Activated T-cell treated with anti-CD3 and anti-CD28 coated beads, Interleukin-2, amount 50 U/mL, for 72 hours (primary cell): Measurements from ENCODE around the gene TOB1. TPM values are rescaled to one million over a fixed set of nuclear protein-coding genes. Genes with fewer than 3 reads are reported as not detected.
"Not testable (repeated sequence)": the region's sequence is repeated elsewhere in the genome, so short reads cannot be mapped to it uniquely, and the experiment has no call there.

ENCODE experiments used
- ATAC-seq, 2 donors: fragments of 150-1000 bp; cut with Tn5 transposase; replicated peaks in 1 of 2; 2 replicates each; pipeline ENCODE4 v1.10.0; 2021; ENCODE audit warnings: moderate library complexity in 2 of 2, mild to moderate bottlenecking in 1 of 2
- DNase-seq, 2 donors: peaks; one replicate each; pipeline ENCODE4 v3.0.0; 2021 to 2022; ENCODE audit warnings: mixed read lengths in 1 of 2
- H3K27ac Mint-ChIP-seq: one replicate; pipeline ENCODE4 v1.8.0; 2022; ENCODE audit warnings: mild to moderate bottlenecking, moderate library complexity, mixed read lengths
- H3K27me3 Mint-ChIP-seq: one replicate; pipeline ENCODE4 v1.8.0; 2022; ENCODE audit warnings: low read depth, mixed read lengths
- H3K36me3 Mint-ChIP-seq, 2 donors: one replicate each; pipeline ENCODE4 v1.8.0; 2022; ENCODE audit warnings: mixed read lengths in 2 of 2, mild to moderate bottlenecking in 1 of 2; ENCODE audit not compliant: insufficient read depth in 2 of 2
- H3K4me1 Mint-ChIP-seq: one replicate; pipeline ENCODE4 v1.8.0; 2022; ENCODE audit warnings: low read depth, mixed read lengths
- H3K4me3 Mint-ChIP-seq, 2 donors: one replicate each; pipeline ENCODE4 v1.8.0; 2022; ENCODE audit warnings: mild to moderate bottlenecking in 2 of 2, mixed read lengths in 2 of 2, moderate library complexity in 2 of 2
- H3K9me3 Mint-ChIP-seq, 2 donors: one replicate each; pipeline ENCODE4 v1.8.0; 2022; ENCODE audit warnings: mixed read lengths in 2 of 2
- total RNA-seq, 2 donors: library from RNA; stranded (reverse); gene quantifications; one replicate each; pipeline ENCODE4 v1.2.3, GENCODE V29; 2022

The TOB1 gene
- total RNA-seq, 2 donors from 2014 or later, result 57.3 to 68.9 TPM

DNA sequence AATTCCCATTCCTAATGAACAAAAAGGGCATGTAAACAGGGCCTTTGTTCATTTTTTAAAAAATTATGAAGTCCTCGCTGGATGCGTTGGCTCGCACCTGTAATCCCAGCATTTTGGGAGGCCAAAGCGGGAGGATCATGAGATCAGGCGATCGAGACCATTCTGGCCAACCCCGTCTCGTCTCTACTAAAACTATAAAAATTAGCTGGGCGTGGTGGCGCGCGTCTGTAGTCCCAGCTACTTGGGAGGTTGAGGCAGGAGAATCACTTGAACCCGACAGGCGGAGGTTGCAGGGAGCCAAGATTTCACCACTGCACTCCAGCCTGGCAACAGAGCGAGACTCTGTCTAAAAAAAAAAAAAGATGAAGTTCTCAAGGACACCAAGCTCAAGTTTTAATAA is 6.4 kb downstream of the TOB1 start:
- H3K27ac Mint-ChIP-seq, H3K4me3 Mint-ChIP-seq, DNase-seq, ATAC-seq, H3K9me3 Mint-ChIP-seq, H3K27me3 Mint-ChIP-seq: not testable (repeated sequence)
- peaks cover 33% of the 10 kb centered on the region for H3K4me1 Mint-ChIP-seq
- H3K36me3 Mint-ChIP-seq, result peaks cover 7 to 16% of the 10 kb centered on the region in 2 donors

DNA sequence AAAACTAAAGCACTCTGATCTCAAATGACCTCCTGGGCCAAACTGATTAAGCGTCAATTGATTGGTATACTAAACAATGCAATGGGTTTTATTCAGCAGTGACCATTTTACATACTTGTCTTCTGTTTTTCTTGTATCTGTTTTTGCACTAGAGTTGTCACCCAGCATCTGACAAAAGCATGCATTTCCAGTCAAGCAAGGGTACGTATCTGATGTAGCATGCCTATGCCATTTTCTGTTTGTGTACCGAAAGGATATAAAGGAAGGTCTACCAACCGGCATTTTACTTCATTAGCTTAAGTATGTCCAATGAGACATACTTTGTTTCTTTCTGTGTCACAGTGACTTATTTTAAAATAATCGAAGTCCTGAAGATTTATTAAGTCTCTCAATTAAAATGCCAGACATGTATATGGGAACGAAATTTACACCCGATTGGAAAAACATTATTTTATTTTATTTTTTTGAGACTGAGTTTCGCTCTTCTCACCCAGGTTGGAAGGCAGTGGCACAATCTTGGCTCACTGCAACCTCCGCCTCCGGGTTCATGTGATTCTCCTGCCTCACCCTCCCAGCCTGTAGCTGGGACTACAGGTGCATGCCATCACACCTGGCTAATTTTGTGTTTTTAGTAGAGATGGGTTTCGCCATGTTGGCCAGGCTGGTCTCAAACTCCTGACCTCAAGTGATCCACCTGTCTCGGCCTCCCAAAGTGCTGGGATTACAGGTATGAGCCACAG is 7.5 kb downstream of the TOB1 start:
- Mint-ChIP-seq H3K9me3 (no peaks in the 10 kb centered on the region), H3K27me3 (no peaks in the 10 kb centered on the region), H3K36me3 (peaks cover 7 to 16% of the 10 kb centered on the region in 2 donors), H3K4me1 (peaks cover 22% of the 10 kb centered on the region), H3K4me3 (no peak overlapping the region), H3K27ac (no peak overlapping the region)
- ATAC-seq (no peak), DNase-seq (no peak)

DNA sequence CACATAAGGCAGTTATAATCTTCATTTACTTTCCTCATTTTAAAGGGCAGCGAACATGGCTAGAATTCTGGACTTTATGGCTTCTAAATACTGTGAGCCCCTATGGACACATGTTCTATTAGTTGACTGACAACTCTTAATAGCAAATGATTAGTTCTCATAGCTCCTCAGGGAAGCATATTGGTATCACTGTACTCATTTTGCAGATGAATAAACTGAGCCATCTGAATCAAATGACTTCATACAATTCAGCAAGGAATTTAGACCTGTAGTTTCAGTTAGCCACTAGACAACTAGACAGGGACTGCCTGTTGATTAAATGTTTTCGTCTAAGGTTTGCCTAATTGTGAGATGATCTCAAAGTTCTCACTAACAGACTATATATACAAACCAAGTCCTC is 9.7 kb downstream of the TOB1 start:
- ATAC-seq (no peak), DNase-seq (no peak)
- H3K27ac Mint-ChIP-seq, result no peak overlapping the region
- H3K27me3 Mint-ChIP-seq, result no peaks in the 10 kb centered on the region
- no peak overlapping the region for H3K4me3 Mint-ChIP-seq
- H3K9me3 Mint-ChIP-seq, result no peaks in the 10 kb centered on the region
- H3K36me3 Mint-ChIP-seq, result peaks cover 0 to 1% of the 10 kb centered on the region in 2 donors
- H3K4me1 Mint-ChIP-seq, result peaks cover 18% of the 10 kb centered on the region

DNA sequence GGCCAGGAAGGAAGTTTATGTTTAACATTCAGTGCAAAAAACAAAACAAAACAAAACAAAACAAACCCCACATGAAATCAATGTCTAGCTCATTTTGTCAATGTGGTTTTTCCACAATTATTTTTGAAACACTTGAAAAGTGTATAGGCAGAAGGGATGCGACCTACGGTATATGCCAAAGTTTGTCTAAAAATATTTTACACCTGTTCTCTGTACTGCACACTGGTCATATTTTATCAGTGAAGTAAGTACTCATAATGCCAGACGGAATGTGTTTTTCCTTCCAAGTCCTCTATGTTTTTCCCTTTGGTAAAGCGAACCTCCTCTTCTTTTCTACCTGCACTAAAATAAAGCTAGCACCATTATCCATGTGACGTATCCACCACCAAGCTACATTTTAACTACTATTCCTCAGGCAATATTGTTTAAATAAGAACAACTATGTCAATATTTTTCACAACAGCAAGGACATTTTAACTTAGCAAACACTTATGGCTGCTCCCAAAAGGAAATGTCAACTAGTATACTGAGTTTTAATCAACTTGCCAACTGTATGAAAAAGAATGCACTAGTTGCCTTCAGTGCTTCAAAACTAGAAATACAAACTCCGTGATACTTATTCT is 10.3 kb downstream of the TOB1 start:
- H3K27me3 Mint-ChIP-seq, result no peaks in the 10 kb centered on the region
- no peak overlapping the region for H3K27ac Mint-ChIP-seq
- no peaks in the 10 kb centered on the region for H3K36me3 Mint-ChIP-seq
- no peak for DNase-seq
- no peaks in the 10 kb centered on the region for H3K9me3 Mint-ChIP-seq
- no peak overlapping the region for H3K4me3 Mint-ChIP-seq
- peaks cover 16% of the 10 kb centered on the region for H3K4me1 Mint-ChIP-seq
- ATAC-seq, result no peak

DNA sequence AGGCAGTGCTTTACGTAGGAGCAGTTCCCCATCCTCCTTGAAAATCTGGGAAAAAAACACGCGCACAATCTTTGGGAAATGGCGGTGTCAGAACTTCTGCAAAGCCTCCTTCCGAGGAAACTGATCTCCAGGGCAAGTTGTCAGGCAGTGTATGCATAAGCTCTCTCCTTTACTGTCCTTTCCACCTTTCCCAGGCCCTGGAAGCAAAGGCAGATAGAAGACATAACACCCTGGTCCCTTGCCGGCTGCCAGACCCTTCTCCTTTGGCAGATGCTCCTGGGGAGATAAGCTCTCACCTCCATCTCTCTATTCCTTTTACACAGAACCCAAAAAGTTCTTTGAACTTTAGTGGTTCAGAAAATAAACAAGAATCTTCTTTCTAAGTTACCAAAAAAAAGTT is 12.4 kb downstream of the TOB1 start:
- H3K9me3 Mint-ChIP-seq, result no peaks in the 10 kb centered on the region
- ATAC-seq, result no peak
- DNase-seq, result no peak
- H3K4me3 Mint-ChIP-seq, result no peak overlapping the region
- H3K4me1 Mint-ChIP-seq, result peaks cover 16% of the 10 kb centered on the region
- no peak overlapping the region for H3K27ac Mint-ChIP-seq
- H3K36me3 Mint-ChIP-seq, result no peaks in the 10 kb centered on the region
- no peaks in the 10 kb centered on the region for H3K27me3 Mint-ChIP-seq

DNA sequence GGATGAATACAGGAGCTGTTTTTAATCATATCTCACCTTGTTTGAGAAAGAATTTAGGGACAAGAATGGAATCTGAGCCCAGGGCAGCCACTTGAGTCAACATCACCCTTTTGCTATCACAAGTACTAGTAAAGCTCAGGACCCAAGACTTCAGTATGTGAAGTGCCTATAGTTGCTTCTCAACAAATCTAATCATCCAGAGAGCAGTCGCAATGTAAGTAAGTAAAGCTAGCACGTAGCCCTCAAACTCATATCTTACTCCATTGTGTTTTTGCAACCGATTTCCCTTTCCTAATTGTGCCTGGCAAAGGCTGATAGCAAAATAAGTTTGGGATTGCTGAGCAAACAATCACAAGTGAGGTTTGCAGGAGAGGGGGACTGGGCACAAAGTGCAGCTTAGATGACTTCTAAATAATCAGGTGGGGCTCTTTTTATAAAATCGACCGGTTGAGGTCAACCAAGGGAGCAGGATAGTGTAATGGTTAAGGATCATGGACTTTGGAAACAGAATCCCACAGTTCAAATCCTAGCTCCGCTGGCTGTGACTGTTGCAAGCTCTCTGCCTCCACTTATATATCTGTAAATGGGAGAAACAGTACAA is 13.0 kb downstream of the TOB1 start:
- peak overlapping the region in 1 of 2 donors; percentile 92 for H3K4me3 Mint-ChIP-seq
- H3K4me1 Mint-ChIP-seq, result peaks cover 16% of the 10 kb centered on the region
- H3K36me3 Mint-ChIP-seq, result no peaks in the 10 kb centered on the region
- ATAC-seq (no peak), DNase-seq (no peak)
- H3K9me3 Mint-ChIP-seq, result no peaks in the 10 kb centered on the region
- no peaks in the 10 kb centered on the region for H3K27me3 Mint-ChIP-seq
- H3K27ac Mint-ChIP-seq, result peak overlapping the region; percentile 98

DNA sequence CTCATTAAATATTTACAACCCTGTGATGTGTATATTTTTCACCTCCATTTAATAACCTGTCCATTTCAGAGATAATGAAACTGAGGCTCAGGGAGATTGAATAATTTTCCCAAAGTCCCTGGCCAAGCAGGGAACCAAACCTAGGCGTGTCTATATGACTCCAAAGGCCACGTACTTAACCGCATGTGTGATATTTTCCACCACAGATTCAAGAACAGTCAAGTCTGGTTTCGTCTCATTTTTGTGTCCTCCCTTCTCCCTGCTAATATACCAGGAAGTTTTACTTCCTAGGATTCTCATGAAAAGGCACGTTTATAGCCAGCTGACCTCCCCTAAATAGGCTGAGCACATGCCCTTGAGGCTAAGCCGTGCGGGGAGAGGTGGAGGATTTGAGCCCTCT is 15.5 kb downstream of the TOB1 start:
- Mint-ChIP-seq H3K27me3 (no peaks in the 10 kb centered on the region), H3K36me3 (no peaks in the 10 kb centered on the region), H3K4me3 (no peak overlapping the region), H3K4me1 (peaks cover 16% of the 10 kb centered on the region), H3K9me3 (no peaks in the 10 kb centered on the region), H3K27ac (no peak overlapping the region)
- ATAC-seq, result no peak
- DNase-seq, result no peak

DNA sequence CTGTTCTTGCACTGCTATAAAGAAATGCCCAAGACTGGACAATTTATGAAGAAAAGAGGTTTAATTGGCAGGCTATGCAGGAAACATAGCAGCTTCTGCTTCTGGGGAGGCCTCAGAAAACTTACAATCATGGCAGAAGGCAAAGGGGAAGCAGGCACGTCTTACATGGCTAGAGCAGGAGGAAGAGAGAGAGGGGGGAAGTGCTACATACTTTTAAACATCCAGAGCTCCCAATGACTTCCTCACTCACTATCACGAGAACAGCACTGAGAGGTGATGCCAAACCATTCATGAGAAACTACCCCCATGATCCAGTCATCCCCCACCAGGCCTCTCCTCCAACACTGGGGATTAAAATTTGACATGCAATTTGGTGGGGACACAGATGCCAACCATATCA is 17.4 kb downstream of the TOB1 start:
- H3K27ac Mint-ChIP-seq, result no peak overlapping the region
- H3K27me3 Mint-ChIP-seq, result no peaks in the 10 kb centered on the region
- no peaks in the 10 kb centered on the region for H3K36me3 Mint-ChIP-seq
- peaks cover 16% of the 10 kb centered on the region for H3K4me1 Mint-ChIP-seq
- DNase-seq (no peak), ATAC-seq (no peak)
- no peaks in the 10 kb centered on the region for H3K9me3 Mint-ChIP-seq
- H3K4me3 Mint-ChIP-seq, result no peak overlapping the region

DNA sequence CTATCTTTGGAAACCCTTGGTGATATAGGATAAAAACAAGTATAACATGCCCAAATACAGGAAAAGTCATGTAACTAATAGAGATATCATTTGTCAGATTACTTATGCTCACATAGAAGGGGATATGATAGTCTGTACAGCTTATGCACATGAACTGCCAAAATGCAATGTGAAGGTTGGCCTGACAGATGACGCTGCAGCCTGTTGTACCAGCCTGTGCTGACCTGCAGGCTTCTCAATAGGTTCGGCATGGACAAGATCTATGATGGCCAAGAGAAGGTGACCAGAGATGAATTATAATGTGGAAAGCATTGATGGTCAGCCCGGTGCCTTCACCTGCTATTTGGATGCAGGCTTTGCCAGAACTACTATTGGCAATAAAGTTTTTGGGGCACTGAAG is 18.1 kb downstream of the TOB1 start:
- no peaks in the 10 kb centered on the region for H3K36me3 Mint-ChIP-seq
- H3K9me3 Mint-ChIP-seq, result no peaks in the 10 kb centered on the region
- H3K4me3 Mint-ChIP-seq, result no peak overlapping the region
- ATAC-seq, result no peak
- no peak for DNase-seq
- peaks cover 16% of the 10 kb centered on the region for H3K4me1 Mint-ChIP-seq
- H3K27ac Mint-ChIP-seq, result no peak overlapping the region
- H3K27me3 Mint-ChIP-seq, result no peaks in the 10 kb centered on the region

DNA sequence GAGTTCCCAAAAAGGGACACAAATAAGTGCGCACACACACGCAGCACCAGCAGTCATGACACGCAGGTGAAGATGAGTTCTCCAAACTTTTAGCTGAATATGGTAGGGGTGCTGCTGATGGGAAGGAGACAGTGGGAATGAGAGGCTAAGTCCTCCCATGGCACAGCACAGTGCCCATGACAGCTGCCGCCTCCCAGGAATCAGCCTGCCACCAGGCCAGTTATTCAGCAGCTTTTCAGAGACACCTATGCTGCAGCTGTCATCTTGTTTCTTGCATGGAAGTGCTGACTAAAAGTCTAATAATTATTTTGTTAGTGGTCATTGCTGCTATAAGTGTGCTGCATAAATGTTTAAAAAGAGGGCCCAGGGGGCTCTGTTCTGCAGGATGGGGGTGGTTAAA is 18.6 kb downstream of the TOB1 start:
- Mint-ChIP-seq H3K4me3 (no peak overlapping the region), H3K4me1 (peaks cover 12% of the 10 kb centered on the region), H3K27me3 (no peaks in the 10 kb centered on the region), H3K27ac (no peak overlapping the region), H3K36me3 (no peaks in the 10 kb centered on the region), H3K9me3 (no peaks in the 10 kb centered on the region)
- DNase-seq (no peak), ATAC-seq (no peak)

DNA sequence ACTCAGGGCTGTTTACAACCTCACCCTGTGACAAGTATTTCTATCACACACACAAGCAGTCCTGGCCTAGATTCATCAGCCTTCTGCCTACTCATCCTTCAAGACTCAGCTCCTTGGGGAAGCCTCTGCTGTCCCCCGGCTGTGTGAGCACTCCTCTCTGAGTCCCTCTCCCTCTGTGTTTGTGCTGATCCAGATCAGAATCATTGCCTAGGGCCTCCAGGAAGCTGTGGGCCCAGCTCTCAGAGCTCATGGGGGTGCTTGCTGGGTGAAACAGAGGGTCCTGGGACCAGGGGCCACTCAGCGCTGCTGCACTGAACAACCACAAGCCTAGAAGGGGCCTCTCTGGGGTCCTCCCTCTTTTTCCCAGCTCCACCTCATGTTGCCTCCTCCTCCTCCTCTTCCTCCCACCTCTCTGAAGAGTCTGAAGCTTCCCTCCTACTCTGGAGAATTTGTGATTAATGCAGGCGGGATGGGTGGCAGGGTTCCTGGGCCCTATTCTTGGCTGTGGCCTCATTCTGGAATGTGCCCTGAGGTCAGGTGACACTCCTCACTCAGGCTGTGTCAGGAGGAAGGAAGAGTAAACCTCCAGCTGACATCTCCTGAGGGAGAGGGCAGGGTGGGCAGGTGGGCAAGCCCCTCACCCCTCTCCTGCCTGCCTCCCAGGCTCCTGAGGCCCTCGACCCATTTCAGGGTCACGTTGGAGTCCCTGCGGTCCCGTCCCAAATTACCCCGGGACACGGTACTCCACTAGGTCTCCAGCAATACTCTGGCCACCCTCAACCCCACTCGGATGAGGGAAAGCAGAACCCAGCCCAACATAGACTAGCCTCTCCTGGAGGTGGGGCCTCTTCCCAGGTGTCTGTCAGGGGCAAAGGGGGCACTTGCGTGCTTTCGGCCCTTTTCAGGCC is 20.7 kb downstream of the TOB1 start:
- Mint-ChIP-seq H3K27ac (no peak overlapping the region), H3K9me3 (no peaks in the 10 kb centered on the region), H3K36me3 (no peaks in the 10 kb centered on the region), H3K4me1 (no peaks in the 10 kb centered on the region), H3K4me3 (no peak overlapping the region), H3K27me3 (no peaks in the 10 kb centered on the region)
- ATAC-seq (no peak), DNase-seq (no peak)

DNA sequence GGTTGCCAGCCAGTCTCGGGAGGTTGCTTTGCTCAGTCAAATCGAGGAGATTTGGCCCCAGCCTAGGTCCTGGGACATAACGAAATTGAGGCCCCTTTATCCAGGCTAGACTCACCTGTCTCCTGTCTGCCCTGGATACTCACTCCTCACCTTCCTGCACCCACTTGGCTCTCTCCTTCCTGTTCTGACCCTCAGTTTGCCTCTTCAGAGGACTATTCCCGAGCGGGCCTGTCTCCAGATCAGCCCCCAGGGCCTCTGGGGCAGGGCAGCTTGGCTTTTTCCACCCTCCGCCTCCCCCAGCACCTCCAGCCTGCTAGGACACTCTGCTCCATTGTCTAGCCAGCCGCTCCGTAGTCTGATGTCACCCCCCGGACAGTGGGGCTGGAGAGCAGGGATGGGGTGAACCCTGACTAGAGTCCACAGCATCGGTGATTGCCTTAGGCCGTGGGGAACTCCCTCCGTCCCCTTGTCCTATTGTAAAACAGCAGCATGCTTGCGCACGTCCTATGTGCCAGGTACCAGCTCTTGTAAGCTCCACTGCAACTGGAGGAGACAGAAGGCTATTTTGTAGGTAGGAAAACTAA is 21.9 kb downstream of the TOB1 start:
- Mint-ChIP-seq H3K27me3 (no peaks in the 10 kb centered on the region), H3K36me3 (no peaks in the 10 kb centered on the region), H3K4me1 (no peaks in the 10 kb centered on the region), H3K4me3 (no peak overlapping the region), H3K9me3 (no peaks in the 10 kb centered on the region), H3K27ac (no peak overlapping the region)
- DNase-seq, result no peak
- no peak for ATAC-seq
